Uterus (tissue), 2 donors: Measurements from ENCODE around the gene STX18.

Source experiments
- POLR2A ChIP-seq, 2 donors: fragments of 450-650 bp; IDR thresholded peaks; one replicate each; pipeline ENCODE4 v1.6.1; 2016; ENCODE audit warnings: antibody characterized with exemption in 2 of 2, mild to moderate bottlenecking in 1 of 2, moderate library complexity in 1 of 2
- TF ChIP-seq, protein P1 (sequence below), 4 experiments: fragments of 200-600 bp in 2 of 4; fragments of 450-650 bp in 2 of 4; sonication (generic) in 2 of 4; IDR thresholded peaks; one replicate each; pipeline ENCODE4 v1.5.1; 2016 to 2019; ENCODE audit warnings: antibody characterized with exemption in 4 of 4, mild to moderate bottlenecking in 2 of 4, moderate library complexity in 1 of 4

DNA sequence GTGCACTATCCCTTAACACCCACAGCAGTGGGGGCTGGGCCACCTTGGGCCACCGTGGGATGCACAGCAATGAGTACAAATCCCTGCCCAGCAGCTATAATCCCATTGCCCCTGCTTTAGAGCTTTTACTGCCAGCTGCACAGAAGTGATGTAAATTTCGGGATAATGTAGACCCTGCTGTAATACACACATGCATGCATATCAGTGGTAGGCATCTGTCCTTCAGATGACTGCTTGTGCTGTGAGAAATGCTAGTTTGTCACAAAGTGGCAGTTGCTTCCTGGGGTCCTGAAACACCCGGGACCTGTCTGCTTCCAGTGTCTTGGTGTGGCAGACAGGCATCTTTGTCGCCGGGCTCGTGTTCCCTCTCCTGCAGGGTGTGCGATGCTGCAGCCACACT is 140.8 kb downstream of the STX18 start:
- TF ChIP-seq, protein P1, sequence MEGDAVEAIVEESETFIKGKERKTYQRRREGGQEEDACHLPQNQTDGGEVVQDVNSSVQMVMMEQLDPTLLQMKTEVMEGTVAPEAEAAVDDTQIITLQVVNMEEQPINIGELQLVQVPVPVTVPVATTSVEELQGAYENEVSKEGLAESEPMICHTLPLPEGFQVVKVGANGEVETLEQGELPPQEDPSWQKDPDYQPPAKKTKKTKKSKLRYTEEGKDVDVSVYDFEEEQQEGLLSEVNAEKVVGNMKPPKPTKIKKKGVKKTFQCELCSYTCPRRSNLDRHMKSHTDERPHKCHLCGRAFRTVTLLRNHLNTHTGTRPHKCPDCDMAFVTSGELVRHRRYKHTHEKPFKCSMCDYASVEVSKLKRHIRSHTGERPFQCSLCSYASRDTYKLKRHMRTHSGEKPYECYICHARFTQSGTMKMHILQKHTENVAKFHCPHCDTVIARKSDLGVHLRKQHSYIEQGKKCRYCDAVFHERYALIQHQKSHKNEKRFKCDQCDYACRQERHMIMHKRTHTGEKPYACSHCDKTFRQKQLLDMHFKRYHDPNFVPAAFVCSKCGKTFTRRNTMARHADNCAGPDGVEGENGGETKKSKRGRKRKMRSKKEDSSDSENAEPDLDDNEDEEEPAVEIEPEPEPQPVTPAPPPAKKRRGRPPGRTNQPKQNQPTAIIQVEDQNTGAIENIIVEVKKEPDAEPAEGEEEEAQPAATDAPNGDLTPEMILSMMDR (IDR thresholded peaks at IDR 0.05): no peak
- no peak for TF ChIP-seq POLR2A (IDR thresholded peaks at IDR 0.05)
